Activated CD4-positive, CD25-positive, alpha-beta regulatory T cell treated with anti-CD3 and anti-CD28 coated beads, Interleukin-2, amount 50 U/mL, for 16 hours (primary cell): ENCODE results near the gene RASAL3.
A peak's percentile ranks its signal among the peaks of the same experiment; 100 is the strongest.
"Not testable (repeated sequence)": the region's sequence is repeated elsewhere in the genome, so short reads cannot be mapped to it uniquely, and the experiment has no call there.

Source experiments
- DNase-seq: peaks from one replicate; pipeline ENCODE4 v3.0.0-alpha.2; 2020; ENCODE audit warnings: low read depth, low spot score

RASAL3 gene

GRCh38 chr19:15464394-15465385, at the start of gene RASAL3:
Gene RASAL3, minus strand, starts transcription at chr19:15464544. Its CDS starts 186 bp downstream, at chr19:15464358.
- peak; percentile 30 for DNase-seq

GRCh38 chr19:15511671-15512424, 47.5 kb upstream of the RASAL3 start:
- DNase-seq, result no peak

- DNase-seq, result no peak
Observed at GRCh38 chr19:15508035-15508710, 43.8 kb upstream of the RASAL3 start, which contains the start of gene CYP4F22. Gene CYP4F22, plus strand, starts transcription at chr19:15508525. Its CDS starts 16,812 bp downstream, at chr19:15525337.

- DNase-seq, result no peak
Observed at GRCh38 chr19:15507068-15508034, 43.0 kb upstream of the RASAL3 start.

- no peak for DNase-seq
Observed at GRCh38 chr19:15506074-15506571, 41.8 kb upstream of the RASAL3 start.

GRCh38 chr19:15502264-15502663, 37.9 kb upstream of the RASAL3 start:
- no peak for DNase-seq

GRCh38 chr19:15501596-15501995, 37.3 kb upstream of the RASAL3 start:
- DNase-seq, result no peak

- DNase-seq, result no peak
Observed at GRCh38 chr19:15498910-15499309, 34.6 kb upstream of the RASAL3 start.

- DNase-seq, result no peak
Observed at GRCh38 chr19:15498156-15498858, 34.0 kb upstream of the RASAL3 start.

- DNase-seq, result no peak
Observed at GRCh38 chr19:15495151-15495550, 30.8 kb upstream of the RASAL3 start.

- no peak for DNase-seq
Observed at GRCh38 chr19:15488489-15489226, 24.3 kb upstream of the RASAL3 start.

- DNase-seq, result no peak
Observed at GRCh38 chr19:15487038-15487437, 22.7 kb upstream of the RASAL3 start.

GRCh38 chr19:15485768-15486167, 21.4 kb upstream of the RASAL3 start:
- not testable (repeated sequence) for DNase-seq

- not testable (repeated sequence) for DNase-seq
Observed at GRCh38 chr19:15480996-15481395, 16.7 kb upstream of the RASAL3 start.

- no peak for DNase-seq
Observed at GRCh38 chr19:15479391-15480345, 15.3 kb upstream of the RASAL3 start, which contains the start of gene PGLYRP2. Gene PGLYRP2, minus strand, starts transcription at chr19:15479501. Its CDS starts 130 bp downstream, at chr19:15479371.

GRCh38 chr19:15476325-15476724, 12.0 kb upstream of the RASAL3 start:
- no peak for DNase-seq

GRCh38 chr19:15475611-15476010, 11.3 kb upstream of the RASAL3 start:
- DNase-seq, result no peak

- DNase-seq, result no peak
Observed at GRCh38 chr19:15475169-15475568, 10.8 kb upstream of the RASAL3 start.
